ENCODE measurements around the gene BBS2. TPM values are rescaled to one million over a fixed set of nuclear protein-coding genes. Genes with fewer than 3 reads are reported as not detected.

The BBS2 gene
- total and polyA plus RNA-seq, 9 of the 15 experiments (the other 6 are each of a cell fraction or from before 2014, with no cell fraction given) = 4.2 to 22.7 (median 10.2) TPM

DNA sequence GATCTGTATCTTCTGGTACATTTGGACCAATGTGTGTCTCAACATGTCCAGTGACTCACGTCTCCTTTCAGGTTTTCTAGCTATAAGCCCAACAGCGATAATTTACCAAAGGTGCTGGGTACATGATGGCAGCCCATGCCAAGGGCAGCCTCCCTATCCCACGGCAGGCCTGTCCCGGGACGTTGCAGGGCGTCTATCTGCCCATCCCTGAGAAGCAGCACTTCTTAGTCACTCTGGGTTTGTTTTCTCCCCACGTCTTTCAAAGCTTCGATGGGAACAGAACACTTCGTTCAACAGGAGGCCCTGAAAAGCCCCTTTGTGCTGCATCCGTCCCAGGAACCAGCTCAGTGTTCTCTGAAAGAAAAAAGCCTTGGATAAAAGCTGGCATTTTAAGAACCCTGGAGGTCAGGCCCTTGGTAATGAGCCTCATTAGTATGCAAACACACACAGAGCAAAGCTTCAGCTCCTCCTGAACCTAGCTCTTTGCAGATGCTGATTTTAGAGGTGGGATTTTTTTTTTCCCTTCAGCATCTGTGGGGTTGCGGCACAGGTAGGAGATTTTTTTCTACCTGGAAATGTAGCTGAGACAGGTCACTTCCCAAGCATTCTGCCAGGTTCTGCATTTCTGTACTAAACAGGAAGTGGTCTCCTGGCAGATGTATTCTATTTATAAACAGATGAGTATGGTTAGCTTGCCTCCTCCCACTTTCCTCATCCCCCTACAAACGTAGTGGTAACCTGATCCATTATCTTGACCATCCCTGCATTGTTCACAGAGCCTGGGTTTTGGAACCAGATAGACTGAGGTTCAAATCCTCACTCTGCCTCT, 27.5 kb upstream of the BBS2 start (continued):
- TF ChIP-seq, protein P1, sequence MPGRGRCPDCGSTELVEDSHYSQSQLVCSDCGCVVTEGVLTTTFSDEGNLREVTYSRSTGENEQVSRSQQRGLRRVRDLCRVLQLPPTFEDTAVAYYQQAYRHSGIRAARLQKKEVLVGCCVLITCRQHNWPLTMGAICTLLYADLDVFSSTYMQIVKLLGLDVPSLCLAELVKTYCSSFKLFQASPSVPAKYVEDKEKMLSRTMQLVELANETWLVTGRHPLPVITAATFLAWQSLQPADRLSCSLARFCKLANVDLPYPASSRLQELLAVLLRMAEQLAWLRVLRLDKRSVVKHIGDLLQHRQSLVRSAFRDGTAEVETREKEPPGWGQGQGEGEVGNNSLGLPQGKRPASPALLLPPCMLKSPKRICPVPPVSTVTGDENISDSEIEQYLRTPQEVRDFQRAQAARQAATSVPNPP (IDR thresholded peaks at IDR 0.05; ENCODE audit: borderline replicate concordance, insufficient read depth, insufficient read length) = no peak
- TF ChIP-seq, protein P2, sequence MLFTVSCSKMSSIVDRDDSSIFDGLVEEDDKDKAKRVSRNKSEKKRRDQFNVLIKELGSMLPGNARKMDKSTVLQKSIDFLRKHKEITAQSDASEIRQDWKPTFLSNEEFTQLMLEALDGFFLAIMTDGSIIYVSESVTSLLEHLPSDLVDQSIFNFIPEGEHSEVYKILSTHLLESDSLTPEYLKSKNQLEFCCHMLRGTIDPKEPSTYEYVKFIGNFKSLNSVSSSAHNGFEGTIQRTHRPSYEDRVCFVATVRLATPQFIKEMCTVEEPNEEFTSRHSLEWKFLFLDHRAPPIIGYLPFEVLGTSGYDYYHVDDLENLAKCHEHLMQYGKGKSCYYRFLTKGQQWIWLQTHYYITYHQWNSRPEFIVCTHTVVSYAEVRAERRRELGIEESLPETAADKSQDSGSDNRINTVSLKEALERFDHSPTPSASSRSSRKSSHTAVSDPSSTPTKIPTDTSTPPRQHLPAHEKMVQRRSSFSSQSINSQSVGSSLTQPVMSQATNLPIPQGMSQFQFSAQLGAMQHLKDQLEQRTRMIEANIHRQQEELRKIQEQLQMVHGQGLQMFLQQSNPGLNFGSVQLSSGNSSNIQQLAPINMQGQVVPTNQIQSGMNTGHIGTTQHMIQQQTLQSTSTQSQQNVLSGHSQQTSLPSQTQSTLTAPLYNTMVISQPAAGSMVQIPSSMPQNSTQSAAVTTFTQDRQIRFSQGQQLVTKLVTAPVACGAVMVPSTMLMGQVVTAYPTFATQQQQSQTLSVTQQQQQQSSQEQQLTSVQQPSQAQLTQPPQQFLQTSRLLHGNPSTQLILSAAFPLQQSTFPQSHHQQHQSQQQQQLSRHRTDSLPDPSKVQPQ (CRISPR knock-in tag; IDR thresholded peaks at IDR 0.05; ENCODE audit: borderline replicate concordance) = no peak
- TF ChIP-seq ARID2 (IDR thresholded peaks at IDR 0.05) (no peak), ZNF146 (CRISPR knock-in tag; IDR thresholded peaks at IDR 0.05; ENCODE audit: unreplicated experiment) (no peak), CHD1 (IDR thresholded peaks at IDR 0.05; ENCODE audit: low read length) (no peak), KLF13 (tag; IDR thresholded peaks at IDR 0.05; ENCODE audit: borderline replicate concordance, low read depth) (no peak), ZNF324 (CRISPR knock-in tag; IDR thresholded peaks at IDR 0.05) (peak; percentile 73), KLF6 (CRISPR knock-in tag; IDR thresholded peaks at IDR 0.05; ENCODE audit: borderline replicate concordance) (no peak), ADNP (tag; IDR thresholded peaks at IDR 0.05) (no peak), ZFP1 (CRISPR knock-in tag; IDR thresholded peaks at IDR 0.05) (no peak), SPI1 (IDR thresholded peaks at IDR 0.05; ENCODE audit: borderline replicate concordance, low read depth, low read length) (peak; percentile 75)
- TF ChIP-seq, protein P3, sequence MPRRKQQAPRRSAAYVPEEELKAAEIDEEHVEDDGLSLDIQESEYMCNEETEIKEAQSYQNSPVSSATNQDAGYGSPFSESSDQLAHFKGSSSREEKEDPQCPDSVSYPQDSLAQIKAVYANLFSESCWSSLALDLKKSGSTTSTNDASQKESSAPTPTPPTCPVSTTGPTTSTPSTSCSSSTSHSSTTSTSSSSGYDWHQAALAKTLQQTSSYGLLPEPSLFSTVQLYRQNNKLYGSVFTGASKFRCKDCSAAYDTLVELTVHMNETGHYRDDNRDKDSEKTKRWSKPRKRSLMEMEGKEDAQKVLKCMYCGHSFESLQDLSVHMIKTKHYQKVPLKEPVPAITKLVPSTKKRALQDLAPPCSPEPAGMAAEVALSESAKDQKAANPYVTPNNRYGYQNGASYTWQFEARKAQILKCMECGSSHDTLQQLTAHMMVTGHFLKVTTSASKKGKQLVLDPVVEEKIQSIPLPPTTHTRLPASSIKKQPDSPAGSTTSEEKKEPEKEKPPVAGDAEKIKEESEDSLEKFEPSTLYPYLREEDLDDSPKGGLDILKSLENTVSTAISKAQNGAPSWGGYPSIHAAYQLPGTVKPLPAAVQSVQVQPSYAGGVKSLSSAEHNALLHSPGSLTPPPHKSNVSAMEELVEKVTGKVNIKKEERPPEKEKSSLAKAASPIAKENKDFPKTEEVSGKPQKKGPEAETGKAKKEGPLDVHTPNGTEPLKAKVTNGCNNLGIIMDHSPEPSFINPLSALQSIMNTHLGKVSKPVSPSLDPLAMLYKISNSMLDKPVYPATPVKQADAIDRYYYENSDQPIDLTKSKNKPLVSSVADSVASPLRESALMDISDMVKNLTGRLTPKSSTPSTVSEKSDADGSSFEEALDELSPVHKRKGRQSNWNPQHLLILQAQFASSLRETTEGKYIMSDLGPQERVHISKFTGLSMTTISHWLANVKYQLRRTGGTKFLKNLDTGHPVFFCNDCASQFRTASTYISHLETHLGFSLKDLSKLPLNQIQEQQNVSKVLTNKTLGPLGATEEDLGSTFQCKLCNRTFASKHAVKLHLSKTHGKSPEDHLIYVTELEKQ (CRISPR knock-in tag; IDR thresholded peaks at IDR 0.05) = no peak

All from K562 (cell line).